ENCODE results near the gene ZNF302. TPM values are rescaled to one million over a fixed set of nuclear protein-coding genes. Genes with fewer than 3 reads are reported as not detected.
"Not testable (repeated sequence)": the region's sequence is repeated elsewhere in the genome, so short reads cannot be mapped to it uniquely, and the experiment has no call there.

Gene ZNF302
- total RNA-seq, 1 donor from 2014 or later, result 46.3 TPM

DNA sequence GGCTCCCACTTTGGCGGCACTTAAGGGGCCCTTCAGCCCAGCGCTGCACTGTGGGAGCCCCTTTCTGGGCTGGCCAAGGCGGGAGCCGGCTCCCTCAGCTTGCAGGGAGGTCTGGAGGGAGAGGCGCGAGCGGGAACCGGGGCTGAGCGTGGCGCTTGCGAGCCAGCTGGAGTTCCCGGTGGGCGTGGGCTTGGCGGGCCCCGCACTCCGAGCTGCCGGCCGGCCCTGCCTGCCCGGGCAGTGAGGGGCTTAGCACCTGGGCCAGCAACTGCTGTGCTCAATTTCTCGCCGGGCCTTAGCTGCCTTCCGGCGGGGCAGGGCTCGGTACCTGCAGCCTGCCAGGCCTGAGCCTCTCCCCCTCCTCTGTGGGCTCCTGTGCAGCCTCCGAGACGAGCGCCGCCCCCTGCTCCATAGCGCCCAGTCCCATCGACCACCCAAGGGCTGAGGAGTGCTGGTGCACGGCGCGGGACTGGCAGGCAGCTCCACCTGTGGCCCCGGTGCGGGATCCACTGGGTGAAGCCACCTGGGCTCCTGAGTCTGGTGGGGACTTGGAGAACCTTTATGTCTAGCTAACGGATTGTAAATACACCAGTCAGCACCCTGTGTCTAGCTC lies 9.3 kb upstream of the ZNF302 start:
- DNase-seq (ENCODE audit: low spot score); intact Hi-C loops (cut with DNase I); ATAC-seq: not testable (repeated sequence)

DNA sequence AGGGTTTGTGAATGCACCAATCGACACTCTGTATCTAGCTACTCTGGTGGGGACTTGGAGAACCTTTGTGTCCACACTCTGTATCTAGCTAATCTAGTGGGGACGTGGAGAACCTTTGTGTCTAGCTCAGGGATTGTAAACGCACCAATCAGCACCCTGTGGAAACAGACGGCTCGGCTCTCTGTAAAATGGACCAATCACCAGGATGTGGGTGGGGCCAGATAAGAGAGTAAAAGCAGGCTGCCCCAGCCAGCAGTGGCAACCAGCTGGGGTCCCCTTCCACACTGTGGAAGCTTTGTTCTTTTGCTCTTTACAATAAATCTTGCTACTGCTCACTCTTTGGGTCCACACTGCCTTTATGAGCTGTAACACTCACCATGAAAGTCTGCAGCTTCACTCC lies 8.8 kb upstream of the ZNF302 start:
- ATAC-seq; intact Hi-C loops (cut with DNase I): not testable (repeated sequence)

DNA sequence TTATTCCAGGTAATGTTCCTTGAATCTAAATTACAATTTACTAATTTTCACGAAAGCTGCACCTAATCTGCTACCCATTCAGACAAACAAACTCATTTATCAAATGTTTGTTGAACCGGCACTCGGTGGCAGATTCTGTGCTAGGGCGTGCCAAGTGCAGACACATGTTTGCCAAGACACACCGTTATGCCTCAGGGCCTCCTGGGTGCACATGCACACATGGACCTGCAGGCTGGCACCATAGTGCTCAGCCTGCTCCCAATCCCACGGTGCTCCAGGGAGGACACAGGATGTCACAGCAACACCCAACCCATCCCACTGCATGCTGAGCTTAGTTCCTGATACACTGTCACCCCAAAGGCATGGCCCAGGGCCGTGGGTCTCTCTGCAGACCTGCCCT lies 8.2 kb upstream of the ZNF302 start:
- DNase-seq (ENCODE audit: low spot score) (no peak), ATAC-seq (no peak)
- intact Hi-C loops (cut with DNase I), result no loop called here

More for the DNA sequence above, 8.8 kb upstream of the ZNF302 start:
- DNase-seq (ENCODE audit: low spot score), result not testable (repeated sequence)

DNA sequence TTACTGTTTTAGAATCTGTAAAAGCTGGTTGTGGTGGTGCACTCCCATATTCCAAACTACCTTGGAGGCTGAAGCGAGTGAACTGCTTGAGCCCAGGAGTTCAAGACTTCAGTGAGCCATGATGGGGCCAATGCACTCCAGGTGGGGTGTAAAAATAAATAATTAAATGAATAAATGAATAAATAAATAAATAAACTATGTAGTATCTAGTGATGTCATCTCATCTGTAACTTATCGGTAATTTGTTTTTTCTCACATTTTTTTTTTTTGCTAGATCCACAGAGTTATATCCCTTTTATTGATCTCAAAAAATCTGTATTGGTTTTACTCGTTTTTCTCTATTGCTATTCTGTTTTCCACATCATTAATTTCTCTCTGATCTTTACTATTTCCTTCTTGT lies 5.5 kb upstream of the ZNF302 start:
- ATAC-seq (no peak), DNase-seq (ENCODE audit: low spot score) (no peak)
- intact Hi-C loops (cut with DNase I), result no loop called here

DNA sequence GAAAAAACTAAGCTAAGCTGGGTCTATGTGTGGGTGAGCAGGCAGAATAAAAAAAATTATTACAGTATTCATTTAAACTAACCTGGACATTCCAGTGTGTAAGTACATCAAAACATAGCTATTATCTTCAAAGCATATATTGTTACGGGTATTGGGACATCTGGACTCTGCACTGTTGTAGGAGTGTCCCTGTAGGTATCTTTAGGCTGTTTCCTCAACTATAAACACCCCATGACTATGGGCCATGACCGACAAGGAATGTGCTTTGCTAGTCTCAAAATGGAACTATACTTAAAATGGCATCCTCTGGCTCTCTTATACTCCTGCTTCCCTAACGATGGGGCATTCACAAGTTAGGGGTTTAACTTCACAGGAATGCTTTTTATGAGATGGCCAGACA lies 3.9 kb upstream of the ZNF302 start:
- ATAC-seq, result no peak
- intact Hi-C loops (cut with DNase I), result no loop called here

DNA sequence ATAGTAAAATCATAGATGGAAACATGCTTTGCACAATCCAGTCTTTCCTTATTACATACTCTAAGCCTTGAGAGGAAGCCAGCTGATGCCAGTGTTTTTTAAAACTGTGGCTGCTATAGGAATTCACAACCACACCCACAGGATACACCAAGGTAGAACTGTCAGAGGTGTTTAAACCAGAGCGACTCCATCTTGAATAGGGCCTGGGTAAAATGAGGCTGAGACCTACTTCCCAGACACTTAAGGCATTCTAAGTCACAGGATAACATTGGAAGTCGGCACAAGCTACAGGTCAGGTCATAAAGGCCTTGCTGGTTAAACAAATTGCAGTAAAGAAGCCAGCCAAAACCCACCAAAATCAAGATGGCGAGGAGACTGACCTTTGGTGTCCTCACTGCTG lies 2.2 kb upstream of the ZNF302 start:
- intact Hi-C loops (cut with DNase I), result no loop called here
- no peak for ATAC-seq

More for the DNA sequence above, 3.9 kb upstream of the ZNF302 start:
- no peak for DNase-seq (ENCODE audit: low spot score)

DNA sequence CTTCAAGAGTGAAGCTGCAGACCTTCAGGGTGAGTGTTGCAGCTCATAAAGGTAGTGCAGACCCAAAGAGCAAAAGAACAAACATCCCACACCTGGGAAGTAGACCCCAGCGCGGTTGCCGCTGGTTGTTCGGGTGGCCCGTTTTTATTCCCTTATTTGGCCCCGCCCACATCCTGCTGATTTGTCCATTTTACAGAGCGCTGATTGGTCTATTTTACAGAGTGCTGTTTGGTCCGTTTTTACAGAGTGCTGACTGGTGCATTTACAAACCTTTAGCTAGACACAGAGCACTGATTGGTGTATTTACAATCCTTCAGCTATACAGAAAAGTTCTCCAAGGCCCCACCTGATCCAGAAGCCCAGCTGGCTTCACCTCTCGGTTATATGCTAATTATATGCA lies 1.6 kb upstream of the ZNF302 start:
- ATAC-seq, result no peak
- intact Hi-C loops (cut with DNase I), result no loop called here
- no peak for DNase-seq (ENCODE audit: low spot score)

More for the DNA sequence above, 2.2 kb upstream of the ZNF302 start:
- DNase-seq (ENCODE audit: low spot score), result no peak

DNA sequence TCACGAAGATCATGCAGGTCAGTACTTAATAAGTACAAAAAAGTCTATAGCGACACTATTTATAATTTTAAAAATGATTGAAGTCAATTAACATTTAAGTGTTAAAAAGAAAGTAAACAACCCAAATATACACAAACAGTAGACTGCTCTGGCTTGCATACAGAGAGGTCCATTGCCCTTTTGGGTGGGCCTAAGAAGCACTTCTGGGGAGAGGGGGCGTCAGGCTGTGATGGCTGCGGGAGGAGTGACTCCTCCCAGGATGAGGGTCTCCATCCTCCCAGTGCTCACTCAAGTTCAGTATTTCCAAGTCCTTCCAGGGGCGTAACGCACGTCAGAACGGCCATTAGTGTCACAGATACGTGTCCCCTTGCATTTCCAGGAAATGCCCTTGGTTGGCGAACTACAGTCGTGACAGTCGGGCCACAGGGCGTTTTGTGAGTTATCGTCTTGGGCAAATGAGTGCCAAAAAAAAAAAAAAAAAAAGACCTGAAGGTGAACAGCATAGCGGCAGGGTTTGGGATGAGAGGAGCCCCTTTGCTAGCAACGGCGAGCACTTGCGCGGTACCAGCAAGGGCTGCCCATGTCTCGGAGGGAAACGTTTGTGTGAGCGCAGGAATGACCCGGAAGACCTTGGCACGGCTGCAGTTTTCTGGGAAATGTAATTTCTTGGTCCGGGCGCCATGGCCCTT lies 637 bp upstream of the ZNF302 start, which contains the start of gene SCGB2B2:
Gene SCGB2B2, minus strand, starts transcription at position 463 of the 689 bp plus-strand sequence. CDS start 82,596 bp downstream, outside the sequence.
- ATAC-seq (peak; percentile 91), DNase-seq (ENCODE audit: low spot score) (peak; percentile 89)
- intact Hi-C loops (cut with DNase I), result no loop called here

DNA sequence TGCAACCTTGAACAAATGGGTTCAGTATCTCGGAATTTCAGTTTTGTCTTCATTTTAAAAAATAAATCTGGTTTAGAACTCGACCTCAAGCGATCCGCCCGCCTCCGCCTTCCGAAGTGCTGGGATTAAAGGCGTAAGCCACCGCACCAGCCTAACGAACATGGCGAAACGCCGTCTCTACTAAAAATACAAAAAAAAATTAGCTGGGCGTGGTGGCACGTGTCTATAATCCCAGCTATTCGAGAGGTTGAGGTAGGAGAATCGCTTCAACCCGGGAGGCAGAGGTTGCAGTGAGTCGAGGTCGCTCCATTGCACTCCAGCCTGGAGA lies 571 bp downstream of the ZNF302 start:
- ATAC-seq, result no peak
- intact Hi-C loops (cut with DNase I), result no loop called here
- DNase-seq (ENCODE audit: low spot score), result no peak

DNA sequence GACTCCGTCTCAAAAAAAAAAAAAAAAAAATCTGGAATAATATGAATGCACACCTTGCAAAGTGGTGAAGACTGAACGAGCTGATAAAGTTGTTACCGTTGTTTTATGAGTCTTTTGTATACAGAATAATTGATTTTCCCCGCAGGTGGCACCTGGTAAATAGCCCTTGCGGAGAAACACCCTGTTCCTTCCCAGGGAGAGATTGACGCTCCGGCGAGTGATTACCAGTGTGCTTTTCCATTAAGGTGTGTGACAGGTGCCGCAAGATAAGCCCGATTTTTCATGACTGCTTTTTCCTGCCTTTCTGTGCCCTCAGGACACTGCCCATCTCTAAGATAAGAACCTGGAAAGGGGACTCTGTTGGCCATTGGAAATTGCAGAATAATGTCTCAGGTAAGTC lies 943 bp downstream of the ZNF302 start:
- ATAC-seq (no peak), DNase-seq (ENCODE audit: low spot score) (no peak)
- intact Hi-C loops (cut with DNase I), result no loop called here

DNA sequence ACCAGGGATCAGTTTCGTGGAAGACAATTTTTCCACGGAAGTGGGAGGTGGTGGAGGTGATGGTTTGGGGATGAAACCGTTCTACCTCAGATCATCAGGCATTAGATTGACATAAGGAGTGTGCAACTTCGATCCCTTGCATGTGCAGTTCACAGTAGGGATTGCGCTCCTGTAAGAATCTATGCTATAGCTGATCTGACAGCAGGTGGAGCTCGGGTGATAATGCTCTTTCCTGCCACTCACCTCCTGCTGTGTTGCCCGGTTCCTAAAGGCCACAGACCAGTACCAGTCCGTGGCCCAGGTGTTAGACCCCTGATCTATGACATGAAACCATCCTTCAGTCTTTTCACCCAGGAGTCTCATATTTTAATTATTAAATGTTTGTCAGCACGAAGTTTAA lies 4.0 kb downstream of the ZNF302 start:
- ATAC-seq (no peak), DNase-seq (ENCODE audit: low spot score) (no peak)
- intact Hi-C loops (cut with DNase I), result no loop called here

DNA sequence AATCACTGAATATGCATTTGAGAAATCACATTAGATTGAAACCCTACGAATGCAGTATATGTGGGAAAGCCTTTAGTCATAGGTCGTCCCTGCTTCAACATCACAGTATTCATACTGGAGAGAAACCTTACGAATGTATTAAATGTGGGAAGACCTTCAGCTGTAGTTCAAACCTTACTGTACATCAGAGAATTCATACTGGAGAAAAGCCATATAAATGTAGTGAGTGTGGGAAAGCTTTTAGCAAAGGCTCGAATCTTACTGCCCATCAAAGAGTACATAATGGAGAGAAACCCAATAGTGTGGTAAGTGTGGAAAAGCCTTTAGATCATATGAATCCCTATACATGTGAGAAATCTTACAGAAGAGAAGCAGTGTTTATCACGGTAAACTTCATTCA lies 7.8 kb downstream of the ZNF302 start:
- intact Hi-C loops (cut with DNase I); ATAC-seq; DNase-seq (ENCODE audit: low spot score): not testable (repeated sequence)

DNA sequence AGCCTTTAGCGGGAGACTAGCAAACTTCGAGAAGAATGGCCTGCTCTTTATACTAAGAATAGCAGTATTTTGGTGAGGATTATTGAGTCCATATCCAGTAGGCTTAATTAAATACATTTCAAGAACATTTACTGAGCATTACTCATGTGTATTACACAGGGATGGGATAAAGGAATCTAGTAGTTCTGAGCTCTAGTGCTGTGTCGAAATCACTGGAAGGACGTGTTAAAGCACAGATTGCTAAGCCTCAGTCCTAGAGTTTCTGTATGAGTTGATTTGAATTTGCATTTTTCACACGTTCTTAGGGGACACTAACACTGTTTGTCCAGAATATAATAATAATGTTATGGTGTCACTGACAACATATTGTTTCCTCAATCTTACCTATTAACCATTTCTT lies 9.0 kb downstream of the ZNF302 start:
- ATAC-seq, result no peak
- intact Hi-C loops (cut with DNase I), result no loop called here

DNA sequence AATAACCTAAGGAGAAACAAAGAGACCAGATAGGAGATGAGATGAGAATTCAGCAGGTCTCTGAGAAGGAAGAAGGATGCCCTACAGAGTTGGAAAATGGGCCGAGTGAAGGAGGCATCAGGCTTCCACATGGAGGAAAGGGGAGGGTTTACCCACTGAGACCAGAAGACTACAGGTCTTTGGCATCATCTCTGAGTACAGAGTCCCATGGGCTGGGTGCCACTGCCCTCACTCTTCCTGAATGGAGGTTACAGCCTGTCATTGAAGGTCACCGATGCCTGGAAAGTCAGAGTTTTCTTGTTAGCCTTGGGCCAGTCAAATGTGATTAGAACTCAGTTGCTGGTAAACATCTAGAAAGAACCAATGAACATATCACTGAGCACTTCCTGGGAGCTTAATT lies 9.9 kb downstream of the ZNF302 start:
- DNase-seq (ENCODE audit: low spot score) (no peak), ATAC-seq (no peak)
- intact Hi-C loops (cut with DNase I), result no loop called here

More for the DNA sequence above, 9.0 kb downstream of the ZNF302 start:
- no peak for DNase-seq (ENCODE audit: low spot score)

DNA sequence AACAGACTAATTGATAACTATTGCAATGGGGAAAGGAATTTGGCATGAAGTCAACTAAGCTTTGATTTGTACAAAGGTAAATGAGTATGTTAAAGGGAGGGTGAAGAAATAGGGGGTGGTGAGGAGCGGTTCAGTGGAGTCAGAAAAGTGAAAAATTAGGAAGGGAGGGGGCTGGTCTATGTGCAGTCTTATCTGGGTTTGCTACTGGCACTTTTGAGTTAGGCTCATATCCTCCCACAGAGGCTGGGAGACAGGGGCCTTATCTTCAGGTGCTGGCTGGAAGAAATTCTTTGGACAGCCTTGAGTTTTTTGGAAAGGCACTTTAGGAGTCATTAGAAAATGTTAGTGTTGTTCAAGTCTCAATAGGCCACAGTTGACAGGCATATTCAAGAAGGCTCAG lies 11.1 kb downstream of the ZNF302 start:
- intact Hi-C loops (cut with DNase I), result no loop called here
- ATAC-seq (no peak), DNase-seq (ENCODE audit: low spot score) (no peak)

DNA sequence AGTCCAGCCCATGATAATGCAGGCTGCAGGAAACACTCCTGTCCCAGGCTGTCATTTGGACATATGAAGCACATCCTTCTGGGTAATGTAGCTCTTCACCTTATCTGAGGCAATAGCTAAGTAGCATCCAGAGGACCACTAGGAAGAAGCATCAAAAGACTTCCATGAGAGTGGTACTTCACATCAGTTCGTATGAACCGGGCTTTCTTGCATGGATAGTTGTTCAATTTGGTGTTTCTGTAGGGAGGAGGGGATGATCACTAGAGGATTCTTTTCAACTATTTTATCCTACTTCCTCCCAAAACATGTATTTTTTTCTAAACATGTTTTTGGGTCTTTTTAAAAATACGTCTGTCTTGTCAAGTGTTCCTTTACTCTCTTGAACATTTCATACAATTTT lies 12.9 kb downstream of the ZNF302 start:
- intact Hi-C loops (cut with DNase I), result no loop called here

DNA sequence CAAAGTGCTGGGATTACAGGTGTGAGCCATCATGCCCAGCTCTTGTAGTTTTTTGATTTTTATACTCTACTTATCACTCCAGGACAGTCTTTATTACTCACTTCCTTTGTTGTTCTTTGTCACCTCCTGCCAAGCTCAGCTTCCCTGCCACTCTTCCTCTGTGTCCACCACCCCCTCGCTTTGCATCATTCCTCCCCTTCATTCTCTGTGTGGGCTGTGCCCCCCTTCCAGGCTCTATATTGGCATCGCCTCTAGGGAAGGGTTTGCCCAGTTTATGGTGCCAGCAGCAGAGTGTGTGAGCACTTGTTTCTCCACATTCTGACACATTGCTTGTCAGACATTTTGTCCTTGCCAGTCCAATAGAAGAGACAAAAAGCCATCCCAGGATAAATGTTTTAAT lies 15.1 kb downstream of the ZNF302 start:
- no peak for ATAC-seq
- DNase-seq (ENCODE audit: low spot score), result no peak
- intact Hi-C loops (cut with DNase I), result no loop called here

More for the DNA sequence above, 12.9 kb downstream of the ZNF302 start:
- no peak for ATAC-seq
- DNase-seq (ENCODE audit: low spot score), result no peak

DNA sequence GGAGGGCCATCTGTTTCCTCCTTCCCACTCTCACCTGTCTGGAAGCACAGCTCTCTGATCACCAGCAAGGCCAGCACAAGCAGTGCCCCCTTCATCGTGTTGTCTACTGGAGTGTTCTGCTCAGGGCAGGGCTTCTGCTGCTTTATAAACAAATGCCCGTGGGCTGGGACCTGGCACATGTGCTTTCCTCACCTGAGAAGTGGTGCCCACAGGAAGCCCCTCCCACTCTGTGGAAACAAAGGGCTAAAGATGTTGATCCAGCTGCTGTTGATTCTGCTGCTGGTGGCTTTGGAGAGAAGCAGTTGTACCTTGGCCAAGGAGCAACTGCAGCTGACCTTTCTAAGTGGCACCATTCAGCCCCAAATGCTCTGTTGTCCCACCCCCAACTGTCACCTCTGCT lies 30.2 kb downstream of the ZNF302 start:
- DNase-seq (ENCODE audit: low spot score) (no peak), ATAC-seq (no peak)
- intact Hi-C loops (cut with DNase I), result no loop called here

DNA sequence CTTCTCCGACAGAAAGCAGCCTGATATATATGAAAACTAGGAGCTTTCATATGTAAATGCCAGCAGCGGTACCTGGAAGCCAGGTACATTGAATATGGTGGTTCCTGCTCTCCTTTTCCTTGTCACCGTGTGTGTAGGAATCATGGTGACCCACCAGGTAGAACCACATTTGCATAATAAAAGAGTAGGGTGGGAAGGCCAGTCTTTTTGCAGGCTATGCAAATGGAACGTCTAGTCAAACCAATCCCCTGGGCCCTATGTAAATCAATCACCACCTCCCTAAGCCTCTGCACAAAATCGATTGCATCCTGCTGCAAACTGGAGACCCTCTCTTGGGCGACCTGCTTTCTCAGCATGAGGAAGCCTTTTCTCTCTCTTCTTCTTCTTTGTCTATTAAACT lies 34.4 kb downstream of the ZNF302 start:
- intact Hi-C loops (cut with DNase I), result loop anchor here (5.0 kb wide), 1 partner anchor 75 kb away; no protein-coding TSS in a partner anchor
- ATAC-seq (no peak), DNase-seq (ENCODE audit: low spot score) (no peak)

DNA sequence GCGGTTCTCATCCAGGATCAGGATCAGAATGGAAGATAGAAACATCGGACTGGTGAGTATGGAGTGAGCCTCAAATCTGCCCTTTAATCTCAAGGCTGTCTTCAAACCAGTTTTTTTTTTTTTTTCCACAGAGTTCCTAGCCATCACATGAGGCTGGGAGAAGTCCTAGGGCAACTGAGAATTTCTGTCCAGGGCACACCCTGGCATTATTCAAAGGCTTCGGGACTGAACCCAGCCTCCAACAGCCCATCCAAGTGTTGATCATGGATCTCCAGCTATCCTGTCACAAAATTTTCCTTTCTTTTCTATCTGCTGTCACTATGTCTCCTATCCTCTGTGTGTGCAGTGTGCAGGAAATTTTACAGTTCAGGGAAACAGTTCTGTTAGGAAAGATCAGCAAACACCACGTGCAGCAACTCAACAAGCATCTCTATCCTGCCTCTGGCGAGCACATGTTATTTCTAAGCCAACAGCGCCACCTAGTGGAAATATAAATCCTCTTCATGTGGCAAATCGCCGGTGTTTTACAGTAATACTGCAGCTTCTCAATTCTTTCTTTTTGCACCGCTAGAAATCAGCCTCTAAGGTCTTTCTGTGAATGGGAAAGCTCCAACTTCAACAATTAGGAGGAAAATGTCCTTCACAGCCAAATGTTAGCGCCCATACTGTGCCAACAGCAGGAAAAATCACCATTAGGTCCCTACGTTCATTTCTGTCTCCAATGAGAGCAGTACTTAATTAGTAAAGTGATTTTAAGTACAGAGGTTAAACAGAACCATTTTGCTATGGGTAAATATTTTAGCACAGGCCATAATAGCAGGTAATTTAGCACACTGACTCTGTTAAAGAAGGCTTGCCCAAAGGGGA lies 35.1 kb downstream of the ZNF302 start:
- ATAC-seq (peak; percentile 59), DNase-seq (ENCODE audit: low spot score) (no peak)
- intact Hi-C loops (cut with DNase I), result loop anchor here (5.0 kb wide), 1 partner anchor 75 kb away; no protein-coding TSS in a partner anchor
